T-cell (primary cell): ENCODE results near the gene PCDHA6. TPM values are rescaled to one million over a fixed set of nuclear protein-coding genes. Genes with fewer than 3 reads are reported as not detected.
"Not testable (repeated sequence)": the region's sequence is repeated elsewhere in the genome, so short reads cannot be mapped to it uniquely, and the experiment has no call there.

ENCODE experiments used
- ATAC-seq, 4 experiments: fragments of 200-7000 bp in 3 of 4; fragments of 150-1000 bp in 1 of 4; cut with Tn5 transposase; replicated peaks in 1 of 4; 1 replicate in 3 of 4; 2 replicates in 1 of 4; pipeline ENCODE4 v1.10.0; 2021; ENCODE audit warnings: moderate library complexity in 3 of 4, mild to moderate bottlenecking in 2 of 4, moderate number of reproducible peaks in 1 of 4
- CTCF ChIA-PET, 2 donors: fragments of 300-600 bp; sonication (Branson Sonifier 250); formaldehyde crosslinking; loops; one replicate each; lab custom pipeline; 2022; ENCODE audit warnings: antibody characterized with exemption in 2 of 2; lab: Charles Lee
- POLR2A ChIA-PET, 2 donors: fragments of 300-600 bp; sonication (Branson Sonifier 250); formaldehyde crosslinking; loops; one replicate each; lab custom pipeline; 2022; ENCODE audit warnings: antibody characterized with exemption in 2 of 2; lab: Charles Lee
- DNase-seq, 35 experiments: peaks; one replicate each; pipeline versions ENCODE4 v3.0.0 to v3.0.0-alpha.2; 2013 to 2023
- H3K27ac ChIP-seq: one replicate; pipeline ENCODE4 v1.5.1; 2013; ENCODE audit warnings: low read length
- H3K27me3 ChIP-seq, 2 experiments: replicated peaks in 1 of 2; 1 replicate in 1 of 2; 2 replicates in 1 of 2; pipeline versions ENCODE4 v1.6.1 to v1.7.0; 2013; ENCODE audit warnings: low read length in 1 of 2, mixed read lengths in 1 of 2; ENCODE audit not compliant: control insufficient read depth in 2 of 2, insufficient read depth in 2 of 2; ENCODE audit errors: extremely low read depth in 1 of 2
- H3K36me3 ChIP-seq, 2 donors: 1 replicate in 1 of 2; 2 replicates in 1 of 2; pipeline versions ENCODE4 v1.6.1 to v1.7.0; 2013; ENCODE audit warnings: low read length in 1 of 2; ENCODE audit not compliant: control insufficient read depth in 2 of 2, insufficient read depth in 1 of 2; ENCODE audit errors: extremely low read depth in 1 of 2
- H3K4me1 ChIP-seq, 2 experiments: 1 replicate in 1 of 2; 2 replicates in 1 of 2; pipeline versions ENCODE4 v1.6.1 to v1.7.0; 2013; ENCODE audit warnings: low read length in 2 of 2, mixed read lengths in 1 of 2; ENCODE audit not compliant: insufficient read depth in 2 of 2, control insufficient read depth in 1 of 2; ENCODE audit errors: extremely low read depth in 1 of 2
- H3K4me3 ChIP-seq, 2 donors: 1 replicate in 1 of 2; 2 replicates in 1 of 2; pipeline versions ENCODE4 v1.5.1 to v1.7.0; 2013; ENCODE audit warnings: mild to moderate bottlenecking in 2 of 2, low read length in 1 of 2, moderate library complexity in 1 of 2; ENCODE audit not compliant: control insufficient read depth in 1 of 2; ENCODE audit errors: extremely low read depth in 1 of 2
- H3K9me3 ChIP-seq: 2 replicates; pipeline ENCODE4 v1.7.0; 2013
- H3K27ac Mint-ChIP-seq, 2 donors: one replicate each; pipeline ENCODE4 v1.8.0; 2020 to 2021; ENCODE audit warnings: mild to moderate bottlenecking in 2 of 2, mixed read lengths in 2 of 2
- H3K27me3 Mint-ChIP-seq, 2 donors: one replicate each; pipeline ENCODE4 v1.8.0; 2021 to 2022; ENCODE audit warnings: mixed read lengths in 2 of 2
- H3K36me3 Mint-ChIP-seq: one replicate; pipeline ENCODE4 v1.8.0; 2021; ENCODE audit warnings: mixed read lengths
- H3K4me1 Mint-ChIP-seq, 3 donors: one replicate each; pipeline ENCODE4 v1.8.0; 2020 to 2022; ENCODE audit warnings: mixed read lengths in 3 of 3, mild to moderate bottlenecking in 1 of 3
- H3K4me3 Mint-ChIP-seq, 3 donors: one replicate each; pipeline ENCODE4 v1.8.0; 2020 to 2022; ENCODE audit warnings: mild to moderate bottlenecking in 3 of 3, mixed read lengths in 3 of 3, moderate library complexity in 3 of 3
- H3K9me3 Mint-ChIP-seq, 3 donors: one replicate each; pipeline ENCODE4 v1.8.0; 2020 to 2022; ENCODE audit warnings: mixed read lengths in 3 of 3
- WGBS: methylation state at CpG from one replicate; pipeline ENCODE4 v1.1.5; 2013; ENCODE audit warnings: missing lambda C conversion rate; ENCODE audit not compliant: insufficient coverage; 5-methylcytosine and 5-hydroxymethylcytosine counted together
- total RNA-seq, 35 experiments: library from RNA in 6 of 35; stranded (reverse) in 6 of 35; fragments of 120-200 nt in 1 of 35; gene quantifications; one replicate each; pipeline versions ENCODE4 v1.2.1 to v1.2.4 and lab custom pipeline; 2013 to 2026

The PCDHA6 gene
- total RNA-seq, 5 donors from 2014 or later (not counting 1 experiment from before 2014, with no cell fraction given), result not detected

- H3K9me3 Mint-ChIP-seq, result peaks cover 9 to 32% (median 29%) of the 10 kb centered on the region in 3 donors
- Histone ChIP-seq H3K4me1 (no peaks in the 10 kb centered on the region), H3K4me3 (no peak overlapping the region), H3K36me3 (no peaks in the 10 kb centered on the region), H3K9me3 (peaks cover 4% of the 10 kb centered on the region), H3K27ac (no peak overlapping the region), H3K27me3 (peaks cover 0 to 24% of the 10 kb centered on the region in 2 experiments)
- H3K27ac Mint-ChIP-seq, result no peak overlapping the region
- H3K4me3 Mint-ChIP-seq, result no peak overlapping the region
- DNase-seq (no peak), ATAC-seq (no peak)
- WGBS, result 43% methylated on average over 6 of the region's 16 CpGs
- CTCF ChIA-PET, result no interaction called here
- no peaks in the 10 kb centered on the region for H3K36me3 Mint-ChIP-seq
- peaks cover 22 to 26% of the 10 kb centered on the region in 2 donors for H3K27me3 Mint-ChIP-seq
- no peaks in the 10 kb centered on the region for H3K4me1 Mint-ChIP-seq
- POLR2A ChIA-PET, result no interaction called here
Observed at GRCh38 chr5:140801494-140801841, 26.3 kb upstream of the PCDHA6 start.

DNA sequence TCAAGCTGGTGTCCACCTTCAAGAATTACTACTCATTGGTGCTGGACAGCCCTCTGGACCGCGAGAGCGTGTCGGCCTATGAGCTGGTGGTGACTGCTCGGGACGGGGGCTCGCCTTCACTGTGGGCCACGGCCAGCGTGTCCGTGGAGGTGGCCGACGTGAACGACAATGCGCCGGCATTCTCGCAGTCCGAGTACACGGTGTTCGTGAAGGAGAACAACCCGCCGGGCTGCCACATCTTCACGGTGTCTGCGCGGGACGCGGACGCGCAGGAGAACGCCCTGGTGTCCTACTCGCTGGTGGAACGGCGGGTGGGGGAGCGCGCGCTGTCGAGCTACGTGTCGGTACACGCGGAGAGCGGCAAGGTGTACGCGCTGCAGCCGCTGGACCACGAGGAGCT, 25.4 kb upstream of the PCDHA6 start:
- H3K27ac ChIP-seq, H3K4me1 Mint-ChIP-seq, H3K36me3 ChIP-seq, H3K9me3 ChIP-seq, H3K4me3 ChIP-seq, H3K4me1 ChIP-seq, POLR2A ChIA-PET, H3K27ac Mint-ChIP-seq, H3K4me3 Mint-ChIP-seq, DNase-seq, CTCF ChIA-PET, H3K36me3 Mint-ChIP-seq, ATAC-seq: not testable (repeated sequence)
- H3K9me3 Mint-ChIP-seq, result peaks cover 9 to 33% (median 33%) of the 10 kb centered on the region in 3 donors
- H3K27me3 ChIP-seq, result peaks cover 0 to 21% of the 10 kb centered on the region in 2 experiments
- H3K27me3 Mint-ChIP-seq, result peaks cover 26 to 29% of the 10 kb centered on the region in 2 donors
- 69% methylated on average over 45 of the region's 45 CpGs for WGBS

- no peak for ATAC-seq
- Mint-ChIP-seq H3K4me3 (no peak overlapping the region), H3K27ac (no peak overlapping the region), H3K36me3 (no peaks in the 10 kb centered on the region), H3K27me3 (peaks cover 26 to 28% of the 10 kb centered on the region in 2 donors), H3K9me3 (peaks cover 9 to 34% (median 32%) of the 10 kb centered on the region in 3 donors), H3K4me1 (no peaks in the 10 kb centered on the region)
- CTCF ChIA-PET, result no interaction called here
- POLR2A ChIA-PET, result no interaction called here
- peaks cover 4% of the 10 kb centered on the region for H3K9me3 ChIP-seq
- H3K4me1 ChIP-seq, result no peaks in the 10 kb centered on the region
- H3K4me3 ChIP-seq, result no peak overlapping the region
- 61% methylated on average over 53 of the region's 53 CpGs for WGBS
- no peaks in the 10 kb centered on the region for H3K36me3 ChIP-seq
- no peak overlapping the region for H3K27ac ChIP-seq
- no peak for DNase-seq
- H3K27me3 ChIP-seq, result peaks cover 0 to 19% of the 10 kb centered on the region in 2 experiments
Observed at GRCh38 chr5:140802781-140803271, 24.9 kb upstream of the PCDHA6 start.

DNA sequence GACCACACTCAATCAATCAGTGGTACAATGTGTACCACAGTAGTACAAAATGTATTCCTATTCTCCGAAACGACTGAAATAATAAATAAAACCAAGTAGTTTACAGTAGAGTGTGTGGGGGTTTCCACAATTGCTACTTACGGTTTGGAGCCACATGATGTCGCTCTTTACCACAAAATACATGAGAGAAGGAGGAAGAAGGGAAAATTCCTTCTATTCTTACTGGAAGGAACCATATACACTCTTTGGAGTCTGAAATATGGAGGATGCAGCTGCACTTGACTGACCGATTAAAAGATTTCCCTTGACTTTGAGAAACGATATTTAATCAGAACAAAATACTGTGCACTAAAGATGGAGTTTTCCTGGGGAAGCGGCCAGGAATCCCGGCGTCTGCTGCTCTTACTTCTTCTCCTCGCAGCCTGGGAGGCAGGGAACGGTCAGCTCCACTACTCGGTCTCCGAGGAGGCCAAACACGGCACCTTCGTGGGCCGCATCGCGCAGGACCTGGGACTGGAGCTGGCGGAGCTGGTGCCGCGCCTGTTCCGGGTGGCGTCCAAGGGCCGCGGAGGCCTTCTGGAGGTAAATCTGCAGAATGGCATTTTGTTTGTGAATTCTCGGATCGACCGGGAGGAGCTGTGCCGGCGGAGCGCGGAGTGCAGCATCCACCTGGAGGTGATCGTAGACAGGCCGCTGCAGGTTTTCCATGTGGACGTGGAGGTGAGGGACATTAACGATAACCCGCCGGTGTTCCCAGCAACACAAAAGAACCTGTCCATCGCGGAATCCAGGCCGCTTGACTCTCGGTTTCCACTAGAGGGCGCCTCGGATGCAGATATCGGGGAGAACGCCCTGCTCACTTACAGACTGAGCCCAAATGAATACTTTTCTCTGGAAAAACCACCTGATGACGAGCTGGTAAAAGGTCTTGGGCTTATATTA, 20.7 kb upstream of the PCDHA6 start, which contains the start of gene PCDHA4:
TSS of gene PCDHA4 (plus strand) at position 235 of the 942 bp plus-strand sequence.
- ChIA-PET CTCF (no interaction called here), POLR2A (no interaction called here)
- Mint-ChIP-seq H3K36me3 (no peaks in the 10 kb centered on the region), H3K4me3 (peak within 1 kb of the TSS in 1 of 3 donors; percentile 7), H3K27me3 (peaks cover 21 to 23% of the 10 kb centered on the region in 2 donors), H3K27ac (no peak within 1 kb of the TSS), H3K9me3 (peaks cover 9 to 40% (median 21%) of the 10 kb centered on the region in 3 donors), H3K4me1 (no peaks in the 10 kb centered on the region)
- ATAC-seq, result no peak
- Histone ChIP-seq H3K27me3 (peaks cover 0 to 15% of the 10 kb centered on the region in 2 experiments), H3K4me1 (no peaks in the 10 kb centered on the region), H3K9me3 (no peaks in the 10 kb centered on the region), H3K36me3 (no peaks in the 10 kb centered on the region), H3K4me3 (no peak within 1 kb of the TSS), H3K27ac (no peak within 1 kb of the TSS)
- WGBS, result 37% methylated on average over 30 of the region's 47 CpGs
- DNase-seq, result peak in 1 of 35 experiments; percentile 3

DNA sequence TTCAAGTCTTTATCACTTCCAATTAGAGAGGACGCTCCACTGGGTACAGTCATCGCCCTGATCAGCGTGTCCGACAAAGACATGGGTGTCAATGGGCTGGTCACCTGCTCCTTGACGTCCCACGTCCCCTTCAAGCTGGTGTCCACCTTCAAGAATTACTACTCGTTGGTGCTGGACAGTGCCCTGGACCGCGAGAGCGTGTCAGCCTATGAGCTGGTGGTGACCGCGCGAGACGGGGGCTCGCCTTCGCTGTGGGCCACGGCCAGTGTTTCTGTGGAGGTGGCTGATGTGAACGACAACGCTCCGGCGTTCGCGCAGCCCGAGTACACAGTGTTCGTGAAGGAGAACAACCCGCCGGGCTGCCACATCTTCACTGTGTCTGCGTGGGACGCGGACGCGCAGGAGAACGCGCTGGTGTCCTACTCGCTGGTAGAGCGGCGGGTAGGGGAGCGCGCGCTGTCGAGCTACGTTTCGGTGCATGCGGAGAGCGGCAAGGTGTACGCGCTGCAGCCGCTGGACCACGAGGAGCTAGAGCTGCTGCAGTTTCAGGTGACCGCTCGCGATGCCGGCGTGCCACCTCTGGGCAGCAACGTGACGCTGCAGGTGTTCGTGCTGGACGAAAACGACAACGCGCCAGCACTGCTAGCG, 19.4 kb upstream of the PCDHA6 start:
- H3K4me3 Mint-ChIP-seq, H3K36me3 Mint-ChIP-seq, H3K27me3 ChIP-seq, H3K4me1 ChIP-seq, H3K36me3 ChIP-seq, H3K4me1 Mint-ChIP-seq, CTCF ChIA-PET, H3K27ac ChIP-seq, ATAC-seq, DNase-seq, H3K4me3 ChIP-seq, H3K27ac Mint-ChIP-seq, H3K9me3 ChIP-seq, POLR2A ChIA-PET: not testable (repeated sequence)
- Mint-ChIP-seq H3K9me3 (peaks cover 14 to 47% (median 25%) of the 10 kb centered on the region in 3 donors), H3K27me3 (peaks cover 23 to 25% of the 10 kb centered on the region in 2 donors)
- WGBS, result 79% methylated on average over 58 of the region's 62 CpGs

GRCh38 chr5:140808889-140809291, 18.9 kb upstream of the PCDHA6 start:
- WGBS, result 74% methylated on average over 43 of the region's 43 CpGs
- Mint-ChIP-seq H3K4me1 (no peaks in the 10 kb centered on the region), H3K27me3 (peaks cover 21 to 26% of the 10 kb centered on the region in 2 donors), H3K4me3 (no peak overlapping the region), H3K27ac (no peak overlapping the region), H3K9me3 (peaks cover 12 to 42% (median 22%) of the 10 kb centered on the region in 3 donors), H3K36me3 (no peaks in the 10 kb centered on the region)
- Histone ChIP-seq H3K4me3 (no peak overlapping the region), H3K4me1 (no peaks in the 10 kb centered on the region), H3K36me3 (no peaks in the 10 kb centered on the region), H3K27me3 (peaks cover 0 to 6% of the 10 kb centered on the region in 2 experiments), H3K27ac (no peak overlapping the region), H3K9me3 (peaks cover 3% of the 10 kb centered on the region)
- no peak for DNase-seq
- ChIA-PET CTCF (no interaction called here), POLR2A (no interaction called here)
- ATAC-seq, result no peak
